Astrocyte (in vitro differentiated cells and primary cell): ENCODE data around the gene GPR158.

Experiments used
- CTCF ChIP-seq: IDR thresholded peaks from 2 replicates; pipeline ENCODE4 v1.5.1; 2011; ENCODE audit warnings: low read depth, mild to moderate bottlenecking, inconsistent platforms, low read length, moderate library complexity; ENCODE audit not compliant: insufficient read depth
- EZH2 ChIP-seq: IDR thresholded peaks from 2 replicates; pipeline ENCODE4 v1.6.1; 2012; ENCODE audit warnings: mild to moderate bottlenecking, low read length, inconsistent platforms; ENCODE audit not compliant: insufficient read depth

GRCh38 chr10:25297466-25297865, 122.7 kb downstream of the GPR158 start:
- TF ChIP-seq CTCF (no peak), EZH2 (no peak)
